KOPT-K1 (cell line): Measurements from ENCODE around the gene NR3C2.

Source experiments
- H3K27ac ChIP-seq: fragments of 200-600 bp; sonication (generic); 2 replicates; pipeline ENCODE4 v1.5.1; 2016; ENCODE audit warnings: antibody characterized with exemption, mild to moderate bottlenecking, low read depth, low read length; ENCODE audit not compliant: poor library complexity, severe bottlenecking
- H3K36me3 ChIP-seq: fragments of 200-600 bp; sonication (generic); 2 replicates; pipeline ENCODE4 v1.5.1; 2017; ENCODE audit warnings: antibody characterized with exemption, mild to moderate bottlenecking, low read length, moderate library complexity; ENCODE audit not compliant: insufficient read depth
- H3K9me3 ChIP-seq: fragments of 200-600 bp; sonication (generic); 2 replicates; pipeline ENCODE4 v1.5.1; 2017; ENCODE audit warnings: antibody characterized with exemption, low read length, mild to moderate bottlenecking; ENCODE audit not compliant: insufficient read depth, poor library complexity, severe bottlenecking

The NR3C2 gene

GRCh38 chr4:148052448-148052847 is 389.8 kb downstream of the NR3C2 start:
- H3K27ac ChIP-seq = peak overlapping the region; percentile 19
- H3K9me3 ChIP-seq = no peaks in the 10 kb centered on the region
- H3K36me3 ChIP-seq = no peaks in the 10 kb centered on the region

GRCh38 chr4:148051403-148051802 is 390.8 kb downstream of the NR3C2 start:
- Histone ChIP-seq H3K36me3 (no peaks in the 10 kb centered on the region), H3K9me3 (no peaks in the 10 kb centered on the region), H3K27ac (no peak overlapping the region)

DNA sequence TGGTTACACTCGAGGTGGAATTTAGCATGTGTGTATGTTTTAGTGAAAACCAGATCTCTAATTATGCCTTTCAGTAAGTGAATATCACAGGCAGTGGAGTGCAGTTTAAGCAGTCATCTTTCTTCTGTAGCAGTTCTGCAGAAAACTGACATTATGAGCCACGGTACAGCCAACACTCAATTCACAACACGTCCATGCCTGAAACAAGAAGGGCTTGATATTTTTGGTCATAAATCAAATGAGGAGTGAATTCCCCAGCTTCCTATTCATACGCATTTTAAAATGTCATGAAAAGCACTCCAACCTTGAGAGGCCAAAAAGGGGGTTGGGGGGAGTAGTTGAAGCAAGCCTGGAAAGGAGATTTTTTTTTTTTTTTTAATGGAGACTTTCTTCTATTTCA is 393.6 kb downstream of the NR3C2 start:
- Histone ChIP-seq H3K36me3 (no peaks in the 10 kb centered on the region), H3K27ac (no peak overlapping the region), H3K9me3 (no peaks in the 10 kb centered on the region)

GRCh38 chr4:148044912-148045352 is 397.3 kb downstream of the NR3C2 start:
- Histone ChIP-seq H3K27ac (no peak overlapping the region), H3K36me3 (no peaks in the 10 kb centered on the region), H3K9me3 (no peaks in the 10 kb centered on the region)

- Histone ChIP-seq H3K27ac (no peak overlapping the region), H3K9me3 (no peaks in the 10 kb centered on the region), H3K36me3 (no peaks in the 10 kb centered on the region)
Measured at GRCh38 chr4:148044089-148044911, 397.9 kb downstream of the NR3C2 start.

- Histone ChIP-seq H3K27ac (no peak overlapping the region), H3K9me3 (no peaks in the 10 kb centered on the region), H3K36me3 (no peaks in the 10 kb centered on the region)
Measured at GRCh38 chr4:148041606-148042329, 400.4 kb downstream of the NR3C2 start.

- H3K36me3 ChIP-seq = no peaks in the 10 kb centered on the region
- no peaks in the 10 kb centered on the region for H3K9me3 ChIP-seq
- H3K27ac ChIP-seq = no peak overlapping the region
Measured at GRCh38 chr4:148034813-148035212, 407.4 kb downstream of the NR3C2 start.

GRCh38 chr4:148030193-148030873 is 411.9 kb downstream of the NR3C2 start:
- Histone ChIP-seq H3K9me3 (no peaks in the 10 kb centered on the region), H3K36me3 (no peaks in the 10 kb centered on the region), H3K27ac (no peak overlapping the region)

- no peaks in the 10 kb centered on the region for H3K9me3 ChIP-seq
- no peaks in the 10 kb centered on the region for H3K36me3 ChIP-seq
- no peak overlapping the region for H3K27ac ChIP-seq
Measured at GRCh38 chr4:148029781-148030180, 412.4 kb downstream of the NR3C2 start.
